Measurements from ENCODE around the gene UPF1.

DNA sequence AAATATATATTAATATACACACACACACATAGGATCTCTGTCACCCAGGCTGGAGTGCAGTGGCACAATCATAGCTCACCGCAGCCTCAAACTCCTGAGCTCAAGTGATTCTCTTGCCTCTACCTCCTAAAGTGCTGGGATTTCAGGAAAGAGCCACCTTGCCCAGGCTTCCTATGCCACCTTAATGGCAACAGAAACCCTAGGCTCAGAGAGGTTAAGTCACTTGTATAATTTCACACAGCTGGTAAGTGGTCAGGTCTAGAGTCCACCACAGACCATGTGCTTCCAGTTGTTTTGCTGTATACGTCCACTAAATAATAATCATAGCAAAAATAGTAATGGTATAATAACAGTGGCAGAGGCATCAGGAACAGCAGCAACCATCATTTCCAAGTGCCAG, 1.3 kb upstream of the UPF1 start:
- TF ChIP-seq GABPA (IDR thresholded peaks at IDR 0.05; ENCODE audit: low read depth, low read length): no peak
- TF ChIP-seq GABPA (CRISPR knock-in tag; IDR thresholded peaks at IDR 0.05; ENCODE audit: low read depth): no peak
- TF ChIP-seq, protein P1, sequence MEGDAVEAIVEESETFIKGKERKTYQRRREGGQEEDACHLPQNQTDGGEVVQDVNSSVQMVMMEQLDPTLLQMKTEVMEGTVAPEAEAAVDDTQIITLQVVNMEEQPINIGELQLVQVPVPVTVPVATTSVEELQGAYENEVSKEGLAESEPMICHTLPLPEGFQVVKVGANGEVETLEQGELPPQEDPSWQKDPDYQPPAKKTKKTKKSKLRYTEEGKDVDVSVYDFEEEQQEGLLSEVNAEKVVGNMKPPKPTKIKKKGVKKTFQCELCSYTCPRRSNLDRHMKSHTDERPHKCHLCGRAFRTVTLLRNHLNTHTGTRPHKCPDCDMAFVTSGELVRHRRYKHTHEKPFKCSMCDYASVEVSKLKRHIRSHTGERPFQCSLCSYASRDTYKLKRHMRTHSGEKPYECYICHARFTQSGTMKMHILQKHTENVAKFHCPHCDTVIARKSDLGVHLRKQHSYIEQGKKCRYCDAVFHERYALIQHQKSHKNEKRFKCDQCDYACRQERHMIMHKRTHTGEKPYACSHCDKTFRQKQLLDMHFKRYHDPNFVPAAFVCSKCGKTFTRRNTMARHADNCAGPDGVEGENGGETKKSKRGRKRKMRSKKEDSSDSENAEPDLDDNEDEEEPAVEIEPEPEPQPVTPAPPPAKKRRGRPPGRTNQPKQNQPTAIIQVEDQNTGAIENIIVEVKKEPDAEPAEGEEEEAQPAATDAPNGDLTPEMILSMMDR (CRISPR knock-in tag; IDR thresholded peaks at IDR 0.05): no peak
- TF ChIP-seq TP53 (CRISPR knock-in tag; conservative IDR thresholded peaks at IDR 0.05): no peak
- TF ChIP-seq RFX5 (IDR thresholded peaks at IDR 0.05; ENCODE audit: low read depth, low read length): no peak
- no peak for TF ChIP-seq PAF1 (CRISPR knock-in tag; IDR thresholded peaks at IDR 0.05)
- TF ChIP-seq, protein P2, sequence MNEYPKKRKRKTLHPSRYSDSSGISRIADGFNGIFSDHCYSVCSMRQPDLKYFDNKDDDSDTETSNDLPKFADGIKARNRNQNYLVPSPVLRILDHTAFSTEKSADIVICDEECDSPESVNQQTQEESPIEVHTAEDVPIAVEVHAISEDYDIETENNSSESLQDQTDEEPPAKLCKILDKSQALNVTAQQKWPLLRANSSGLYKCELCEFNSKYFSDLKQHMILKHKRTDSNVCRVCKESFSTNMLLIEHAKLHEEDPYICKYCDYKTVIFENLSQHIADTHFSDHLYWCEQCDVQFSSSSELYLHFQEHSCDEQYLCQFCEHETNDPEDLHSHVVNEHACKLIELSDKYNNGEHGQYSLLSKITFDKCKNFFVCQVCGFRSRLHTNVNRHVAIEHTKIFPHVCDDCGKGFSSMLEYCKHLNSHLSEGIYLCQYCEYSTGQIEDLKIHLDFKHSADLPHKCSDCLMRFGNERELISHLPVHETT (CRISPR knock-in tag; conservative IDR thresholded peaks at IDR 0.05): no peak
- TF ChIP-seq ZBTB33 (CRISPR knock-in tag; IDR thresholded peaks at IDR 0.05): no peak
- TF ChIP-seq SETDB1 (CRISPR knock-in tag; IDR thresholded peaks at IDR 0.05; ENCODE audit: borderline replicate concordance): no peak
- TF ChIP-seq ZNF441 (CRISPR knock-in tag; IDR thresholded peaks at IDR 0.05; ENCODE audit: borderline replicate concordance): no peak

All from HepG2 (cell line).